Stimulated activated CD8-positive, alpha-beta memory T cell treated with anti-CD3 and anti-CD28 coated beads, Interleukin-7, amount 100 ng/mL, for 24 hours (primary cell): ENCODE data around the gene IFNK.
A peak's percentile ranks its signal among the peaks of the same experiment; 100 is the strongest.

Experiments used
- DNase-seq: peaks from one replicate; pipeline ENCODE4 v3.0.0-alpha.2; 2020; ENCODE audit warnings: low read depth

Gene IFNK

DNA sequence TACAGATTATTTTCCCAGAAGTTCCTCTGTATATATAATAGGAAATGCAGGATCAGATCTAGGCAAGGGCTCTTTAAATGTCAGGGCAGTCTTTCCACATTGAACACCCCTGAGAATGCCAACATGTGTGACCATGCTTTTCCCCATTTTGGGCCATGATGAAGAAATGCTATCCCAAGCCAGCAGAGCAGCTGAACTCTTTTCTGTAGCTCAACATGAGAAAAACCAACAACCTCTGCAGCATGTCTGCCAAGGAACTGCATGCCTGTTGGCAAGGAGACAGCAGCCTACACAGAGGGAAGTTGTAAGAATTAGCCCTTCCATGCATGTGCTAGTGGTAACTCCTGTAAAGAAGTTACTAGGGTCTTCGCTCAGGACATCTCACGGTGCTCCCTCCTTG, 9.5 kb upstream of the IFNK start:
- DNase-seq: no peak

GRCh38 chr9:27518006-27518405, 6.1 kb upstream of the IFNK start:
- DNase-seq: no peak

DNA sequence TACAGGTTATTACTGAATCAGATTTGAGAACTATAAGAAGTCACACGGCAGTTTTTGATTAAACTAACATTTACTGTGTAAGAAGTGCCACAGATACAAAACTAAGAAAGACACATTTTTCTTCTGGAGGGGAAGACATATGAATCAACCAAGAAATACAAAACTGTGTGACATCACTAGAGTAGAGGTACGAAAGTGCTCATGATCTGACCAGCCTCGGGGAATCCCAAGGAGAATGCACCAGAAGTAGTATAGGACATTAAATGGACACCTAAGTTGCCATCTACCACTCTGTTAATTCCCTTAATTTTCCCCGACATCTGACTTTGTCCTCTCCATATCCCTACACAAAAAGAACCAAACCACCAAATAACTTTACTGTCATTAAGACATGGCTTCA, 5.3 kb upstream of the IFNK start:
- DNase-seq: no peak

DNA sequence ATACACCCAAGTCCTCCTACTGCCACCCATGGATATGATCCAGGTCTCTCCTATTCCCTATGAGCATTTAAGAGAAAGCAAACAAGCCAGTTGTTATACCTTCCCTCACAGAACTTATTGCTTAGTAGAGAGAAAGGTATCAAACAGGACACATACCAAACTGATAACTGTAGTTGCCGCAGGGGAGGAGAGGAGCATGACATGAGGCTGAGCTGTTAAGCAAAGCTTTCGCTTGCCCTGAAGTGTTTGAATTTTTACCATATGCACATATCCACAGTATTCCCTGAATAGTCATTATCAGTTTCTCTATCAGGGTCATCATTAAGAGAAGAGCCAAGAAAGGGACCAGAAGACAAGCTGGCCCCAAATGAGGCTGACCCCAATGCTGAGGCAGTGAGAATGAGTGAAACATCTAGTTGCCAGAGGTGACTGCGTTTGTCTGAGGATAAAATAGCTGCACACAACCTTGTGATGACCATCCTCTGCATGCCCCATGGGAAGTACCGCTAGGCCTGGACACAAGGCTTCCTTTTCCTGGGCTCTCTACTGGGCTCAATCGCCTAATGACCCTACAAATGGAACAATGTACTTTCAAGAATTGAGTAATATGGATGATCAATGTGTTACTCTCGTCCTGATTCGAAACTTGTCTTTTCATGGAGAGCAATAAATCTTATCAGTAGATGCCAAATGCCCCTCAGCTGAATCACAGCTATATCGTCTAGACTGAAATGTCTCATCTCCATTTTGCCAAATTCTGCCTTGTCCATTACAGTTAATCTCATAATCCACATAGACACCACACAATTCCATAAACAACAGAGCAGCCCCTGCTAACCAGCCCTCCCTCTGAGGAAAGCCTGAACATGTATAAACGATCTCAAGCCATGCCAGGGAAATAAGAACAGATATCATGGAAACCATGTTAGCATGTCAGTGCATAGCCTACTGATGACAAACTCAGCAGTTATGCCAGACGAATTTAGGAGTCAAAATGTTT, 4.3 kb upstream of the IFNK start:
- no peak for DNase-seq

- DNase-seq: no peak
Observed at GRCh38 chr9:27520986-27521385, 3.1 kb upstream of the IFNK start.

GRCh38 chr9:27523141-27523540, 949 bp upstream of the IFNK start:
- DNase-seq: no peak

GRCh38 chr9:27527702-27528075, 3.6 kb downstream of the IFNK start:
- DNase-seq: no peak

- peak; percentile 9 for DNase-seq
Observed at GRCh38 chr9:27528076-27528885, 4.2 kb downstream of the IFNK start.

- DNase-seq: peak; percentile 5
Observed at GRCh38 chr9:27528886-27529315, 4.8 kb downstream of the IFNK start.

DNA sequence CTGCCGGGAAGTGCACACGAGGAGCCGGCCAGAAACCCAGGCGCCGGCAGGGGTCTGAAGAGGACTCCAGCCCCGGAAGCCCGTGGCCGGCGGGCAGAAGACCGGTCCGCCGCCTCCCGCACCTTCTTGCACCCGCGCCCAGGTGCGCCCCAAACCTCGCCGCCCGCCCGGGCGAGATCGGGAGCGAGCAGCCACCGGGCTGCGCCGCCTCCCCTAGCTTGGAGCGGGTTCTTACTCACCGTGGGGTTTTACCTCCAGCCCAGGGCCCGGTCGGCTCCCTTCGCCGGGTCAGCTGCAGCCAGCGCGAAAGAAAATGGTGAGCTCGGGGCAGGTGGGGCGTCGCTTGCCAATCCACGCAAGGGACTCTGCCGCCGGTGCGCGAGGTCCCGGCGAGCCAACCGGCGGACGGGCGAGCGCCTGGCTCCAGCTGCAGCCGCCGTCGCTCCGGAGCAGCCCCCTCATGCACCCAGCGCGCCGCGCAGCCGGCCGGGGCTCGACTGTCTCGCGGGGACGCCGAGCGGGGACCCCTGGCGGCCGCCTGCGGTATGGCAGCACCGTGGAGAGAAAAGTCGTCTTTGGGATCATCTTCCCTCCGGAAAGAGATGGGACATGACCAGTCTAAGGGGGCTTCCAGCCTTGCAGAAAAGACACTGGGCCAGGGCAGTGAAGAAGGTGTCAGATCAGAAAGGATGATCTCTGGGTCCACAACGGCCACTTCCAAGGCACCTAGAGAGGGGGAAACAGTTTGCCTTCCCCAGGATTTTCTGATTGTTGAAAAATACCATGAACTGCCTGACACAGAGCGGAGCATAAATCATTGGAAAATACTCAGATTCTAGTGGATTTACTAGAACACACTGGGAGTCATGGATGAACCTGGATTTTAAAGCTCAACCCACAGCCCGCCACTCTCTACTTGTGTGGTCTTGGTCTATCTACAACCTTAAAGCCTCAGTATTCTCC, 5.5 kb downstream of the IFNK start, which contains the start of gene MOB3B:
MOB3B (minus strand) TSS at position 499 of the 963 bp plus-strand sequence. CDS start 74,264 bp downstream, outside the sequence.
- peak; percentile 61 for DNase-seq

DNA sequence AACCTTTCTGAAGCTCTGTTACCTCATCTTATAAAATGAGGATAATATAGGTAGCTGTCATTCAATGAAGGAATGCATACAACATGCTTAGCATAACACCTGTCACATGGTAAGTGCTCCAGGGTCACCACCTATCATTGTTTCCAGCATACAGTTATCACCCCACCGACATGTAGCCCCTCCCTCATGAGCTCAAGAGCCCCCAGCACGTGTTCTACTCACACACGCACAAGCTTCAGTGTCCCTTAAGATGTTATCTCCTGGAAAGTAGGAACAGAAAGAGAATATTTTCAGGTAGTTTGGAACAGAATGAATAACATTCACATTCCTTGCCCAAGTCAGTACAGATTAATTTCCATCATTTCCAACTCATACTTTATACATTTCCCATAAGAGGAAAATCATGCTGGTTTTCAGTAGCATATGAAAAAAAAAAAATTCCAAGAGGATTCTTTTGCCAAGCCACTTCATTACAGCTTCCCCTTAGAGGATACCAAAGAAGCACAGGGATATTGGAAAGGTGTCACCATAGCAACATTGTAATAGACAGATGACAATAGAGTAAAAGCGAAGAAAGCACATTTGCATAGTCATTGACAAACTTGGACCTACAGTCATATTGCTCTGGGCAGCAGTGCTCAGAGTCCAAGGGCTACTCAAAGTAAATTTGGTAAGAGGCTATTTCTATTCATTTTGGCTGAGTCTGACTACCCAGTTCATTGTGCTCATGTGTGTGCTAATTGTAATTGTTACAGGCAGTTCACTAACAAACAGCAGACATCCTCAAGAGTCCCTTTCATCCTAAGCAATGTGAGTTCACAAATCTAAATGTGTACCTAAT, 7.0 kb downstream of the IFNK start:
- DNase-seq: no peak

GRCh38 chr9:27532046-27532445, 8.0 kb downstream of the IFNK start:
- no peak for DNase-seq

DNA sequence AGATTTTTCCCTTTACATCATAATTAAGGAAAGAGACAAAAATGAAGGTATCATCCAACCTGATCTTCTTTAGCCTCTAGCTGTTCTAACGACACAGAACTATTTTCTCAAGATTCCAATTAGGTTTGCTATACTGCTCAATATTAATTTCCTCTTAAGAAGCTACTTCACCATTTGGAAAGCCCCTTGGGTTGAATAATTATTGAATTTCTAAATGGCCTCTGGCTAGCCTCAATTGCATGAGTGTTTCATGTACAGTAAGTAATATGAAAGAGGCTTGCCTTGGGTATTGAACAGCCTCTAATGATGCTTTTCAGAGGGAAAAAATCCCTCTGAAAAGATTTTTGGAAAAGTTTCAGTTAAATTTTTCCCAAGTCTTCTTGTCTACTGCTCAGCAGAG, 9.2 kb downstream of the IFNK start:
- DNase-seq: no peak

DNA sequence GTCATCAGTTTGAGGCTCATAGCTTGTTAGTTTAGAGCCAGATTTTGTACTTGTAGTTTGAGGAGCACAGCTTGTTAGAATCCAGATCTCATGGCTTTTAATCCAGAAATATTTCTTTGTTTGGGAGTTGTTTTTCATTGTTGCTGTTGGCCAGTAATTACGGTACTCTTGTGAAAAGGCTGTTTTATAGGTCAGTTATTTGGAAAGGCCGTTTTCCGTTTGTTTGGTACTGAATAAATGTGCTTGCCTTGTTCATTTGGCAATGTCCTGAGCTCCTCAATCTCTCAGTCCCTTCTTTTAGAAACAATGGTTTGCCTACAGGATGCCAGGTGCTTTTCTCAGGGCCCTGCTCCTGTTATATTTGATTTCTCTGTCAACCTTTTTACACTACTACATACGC, 10.0 kb downstream of the IFNK start:
- DNase-seq: no peak

- DNase-seq: no peak
Observed at GRCh38 chr9:27534658-27535209, 10.6 kb downstream of the IFNK start.

DNA sequence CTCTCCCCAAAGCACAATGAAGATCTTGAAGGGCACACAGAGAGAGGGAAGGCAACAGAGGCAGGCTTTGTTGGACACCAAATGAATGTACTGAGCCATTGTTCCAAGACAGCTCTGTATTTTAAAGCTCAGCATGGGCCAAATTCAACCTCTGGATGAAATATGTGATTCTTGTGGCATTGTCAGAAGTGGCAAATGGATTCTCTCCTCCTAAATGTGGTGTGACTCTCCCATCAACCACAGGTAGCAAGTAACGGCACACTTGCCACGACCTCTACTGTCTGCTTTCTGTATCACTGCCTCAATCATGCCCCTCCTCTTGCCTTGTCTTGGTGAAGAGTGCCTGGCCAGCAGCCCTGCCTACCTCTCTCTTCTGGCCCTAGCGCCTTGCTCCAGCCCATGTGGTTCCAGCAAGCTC, 11.6 kb downstream of the IFNK start:
- no peak for DNase-seq

DNA sequence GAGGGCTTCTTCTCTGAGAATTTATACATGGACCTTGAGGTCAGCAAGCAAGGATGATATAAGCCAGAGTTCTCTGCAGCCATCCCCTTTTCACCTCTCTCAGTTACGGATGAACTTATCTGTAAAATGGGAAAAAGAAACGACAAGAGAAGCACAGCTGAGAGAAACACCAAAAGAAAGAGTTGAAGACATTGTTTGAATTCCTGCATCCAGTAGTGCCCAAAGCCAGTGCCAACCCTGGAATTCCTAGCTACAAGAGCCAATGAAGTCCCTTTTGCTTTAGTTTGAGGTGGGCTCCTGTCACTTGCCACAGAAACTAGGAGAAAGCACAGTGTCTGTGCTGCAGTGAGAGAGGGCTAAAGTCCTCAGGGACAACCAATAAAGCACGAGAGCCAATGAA, 12.1 kb downstream of the IFNK start:
- no peak for DNase-seq

DNA sequence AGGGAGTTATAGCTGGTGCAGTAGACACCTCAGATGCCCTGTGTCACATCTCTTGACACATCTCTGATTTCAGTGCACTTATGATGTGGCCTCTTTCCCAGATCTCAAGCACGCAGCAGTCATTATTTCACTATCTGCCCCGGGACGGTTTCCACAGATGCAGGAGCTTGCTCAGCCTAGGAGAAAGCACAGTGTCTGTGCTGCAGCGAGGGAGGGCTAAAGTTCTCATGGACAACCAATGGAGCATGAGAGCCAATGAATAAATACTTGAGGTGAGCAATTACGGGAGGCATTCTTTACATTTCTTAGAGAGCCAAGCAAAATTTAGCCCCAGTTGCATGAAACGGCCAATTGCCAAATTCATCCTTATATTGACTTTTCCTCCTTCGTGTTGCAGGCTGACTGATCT, 12.9 kb downstream of the IFNK start:
- DNase-seq: no peak

GRCh38 chr9:27537756-27538155, 13.7 kb downstream of the IFNK start:
- DNase-seq: no peak

GRCh38 chr9:27538647-27539046, 14.6 kb downstream of the IFNK start:
- DNase-seq: no peak
